ENCODE data around the gene LCTL.

Gene LCTL

DNA sequence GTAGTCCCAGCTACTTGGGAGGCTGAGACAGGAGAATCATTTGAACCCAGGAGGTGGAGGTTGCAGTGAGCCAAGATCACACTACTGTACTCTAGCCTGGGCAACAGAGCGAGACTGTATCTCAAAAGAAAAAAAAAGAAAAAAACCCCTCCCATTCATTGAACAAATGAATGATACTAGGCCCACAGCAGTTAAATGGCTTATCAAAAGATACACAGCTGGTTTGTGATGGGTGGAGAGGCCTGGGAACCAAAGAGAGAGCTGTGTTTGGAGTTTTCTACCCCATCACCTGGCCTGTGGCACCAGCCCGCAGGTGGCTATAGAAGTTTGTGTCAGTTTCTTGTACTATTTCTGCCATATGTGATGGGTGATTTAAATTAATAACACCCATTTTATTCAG, 43.1 kb upstream of the LCTL start:
- TF ChIP-seq, protein P1, sequence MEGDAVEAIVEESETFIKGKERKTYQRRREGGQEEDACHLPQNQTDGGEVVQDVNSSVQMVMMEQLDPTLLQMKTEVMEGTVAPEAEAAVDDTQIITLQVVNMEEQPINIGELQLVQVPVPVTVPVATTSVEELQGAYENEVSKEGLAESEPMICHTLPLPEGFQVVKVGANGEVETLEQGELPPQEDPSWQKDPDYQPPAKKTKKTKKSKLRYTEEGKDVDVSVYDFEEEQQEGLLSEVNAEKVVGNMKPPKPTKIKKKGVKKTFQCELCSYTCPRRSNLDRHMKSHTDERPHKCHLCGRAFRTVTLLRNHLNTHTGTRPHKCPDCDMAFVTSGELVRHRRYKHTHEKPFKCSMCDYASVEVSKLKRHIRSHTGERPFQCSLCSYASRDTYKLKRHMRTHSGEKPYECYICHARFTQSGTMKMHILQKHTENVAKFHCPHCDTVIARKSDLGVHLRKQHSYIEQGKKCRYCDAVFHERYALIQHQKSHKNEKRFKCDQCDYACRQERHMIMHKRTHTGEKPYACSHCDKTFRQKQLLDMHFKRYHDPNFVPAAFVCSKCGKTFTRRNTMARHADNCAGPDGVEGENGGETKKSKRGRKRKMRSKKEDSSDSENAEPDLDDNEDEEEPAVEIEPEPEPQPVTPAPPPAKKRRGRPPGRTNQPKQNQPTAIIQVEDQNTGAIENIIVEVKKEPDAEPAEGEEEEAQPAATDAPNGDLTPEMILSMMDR (IDR thresholded peaks at IDR 0.05; ENCODE audit: control insufficient read depth, insufficient read depth, low read depth, low read length, missing control alignments) = no peak
- no peak for DNase-seq (ENCODE audit: low read depth)
- no peak overlapping the region for H3K4me3 ChIP-seq (ENCODE audit: control insufficient read depth, low read depth, low read length)

DNA sequence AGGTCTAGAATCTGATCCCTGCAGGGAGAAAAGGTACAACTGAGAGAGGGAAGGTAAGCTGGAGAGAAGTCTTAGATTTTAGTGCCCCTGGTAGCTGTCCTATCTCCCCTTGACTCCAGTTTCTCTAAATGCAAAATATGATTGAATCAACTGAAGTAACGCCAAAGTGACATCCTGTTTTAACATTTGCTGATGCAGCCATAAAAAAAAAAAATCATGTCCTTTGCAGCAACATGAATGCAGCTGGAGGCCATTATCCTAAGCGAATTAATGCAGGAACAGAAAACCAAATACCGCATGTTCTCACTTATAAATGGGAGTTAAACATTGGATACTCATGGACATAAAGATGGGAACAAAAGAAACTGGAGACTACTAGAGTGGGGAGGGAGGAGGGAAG, 42.4 kb upstream of the LCTL start:
- TF ChIP-seq, protein P1 (IDR thresholded peaks at IDR 0.05; ENCODE audit: control insufficient read depth, insufficient read depth, low read depth, low read length, missing control alignments) = no peak
- H3K4me3 ChIP-seq (ENCODE audit: control insufficient read depth, low read depth, low read length) = no peak overlapping the region
- DNase-seq (ENCODE audit: low read depth) = no peak

DNA sequence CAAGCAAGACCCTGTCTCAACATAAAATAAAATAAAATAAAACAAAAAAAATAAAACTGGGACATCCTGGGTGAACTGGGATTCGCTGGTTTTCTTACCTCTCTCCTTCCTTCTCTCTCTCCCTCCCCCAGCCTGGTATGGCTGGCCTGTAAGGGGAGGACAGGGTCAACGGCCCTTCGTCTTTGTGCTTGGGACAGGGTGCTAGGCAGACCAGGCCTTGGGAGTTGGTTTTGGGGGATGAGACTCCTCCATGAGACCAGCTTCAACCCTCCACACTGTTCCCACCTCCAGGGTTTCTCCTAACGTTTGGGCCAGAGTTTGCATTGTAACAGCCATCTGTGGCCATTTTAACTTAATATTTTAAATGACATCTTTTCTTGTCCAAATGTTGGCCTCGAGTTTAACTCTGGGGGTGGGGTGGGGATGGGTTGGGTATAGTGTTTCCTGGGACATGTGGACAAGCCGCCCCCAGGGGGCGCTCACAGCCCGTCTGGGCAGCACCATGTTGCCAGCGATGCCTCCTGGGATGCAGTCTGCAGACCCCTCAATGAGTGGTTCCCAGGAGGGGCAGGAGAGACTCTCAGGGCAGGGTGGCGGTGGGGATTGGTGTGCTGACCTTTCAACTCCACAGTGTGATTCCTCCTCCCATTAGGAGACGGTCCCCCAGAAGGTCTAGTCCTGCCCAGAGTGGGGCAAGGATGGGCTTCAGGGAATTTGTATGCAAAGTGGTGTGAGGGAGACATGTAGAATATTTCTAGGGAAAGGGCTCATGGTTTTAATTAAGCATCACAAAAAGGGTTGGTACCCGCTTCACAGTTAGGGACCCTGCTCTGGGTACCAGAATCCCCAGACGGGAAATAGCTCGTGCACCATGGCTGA, 37.7 kb upstream of the LCTL start:
- H3K4me3 ChIP-seq (ENCODE audit: control insufficient read depth, low read depth, low read length) = no peak overlapping the region
- TF ChIP-seq, protein P1 (IDR thresholded peaks at IDR 0.05; ENCODE audit: control insufficient read depth, insufficient read depth, low read depth, low read length, missing control alignments) = peak; percentile 93
- DNase-seq (ENCODE audit: low read depth) = no peak

DNA sequence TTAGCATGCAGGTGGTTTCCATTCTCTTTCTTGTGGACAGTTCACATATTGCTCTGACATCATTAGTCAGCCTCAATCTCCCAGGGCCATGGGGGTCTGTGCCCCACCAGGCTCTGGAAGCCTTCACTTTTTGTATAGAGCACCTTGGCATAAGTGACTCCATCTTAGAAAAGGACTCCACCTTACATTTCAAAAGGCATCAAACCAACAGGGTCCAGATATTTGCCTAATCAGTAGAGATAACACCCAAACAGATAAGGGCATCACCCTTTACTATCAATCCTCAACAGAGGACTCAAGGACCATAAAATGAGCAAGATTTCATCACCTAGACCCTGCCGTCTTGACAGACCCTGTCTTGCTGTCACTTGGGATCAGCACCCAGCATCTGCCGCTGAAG, 35.7 kb upstream of the LCTL start:
- no peak for DNase-seq (ENCODE audit: low read depth)
- TF ChIP-seq, protein P1 (IDR thresholded peaks at IDR 0.05; ENCODE audit: control insufficient read depth, insufficient read depth, low read depth, low read length, missing control alignments) = no peak
- no peak overlapping the region for H3K4me3 ChIP-seq (ENCODE audit: control insufficient read depth, low read depth, low read length)

DNA sequence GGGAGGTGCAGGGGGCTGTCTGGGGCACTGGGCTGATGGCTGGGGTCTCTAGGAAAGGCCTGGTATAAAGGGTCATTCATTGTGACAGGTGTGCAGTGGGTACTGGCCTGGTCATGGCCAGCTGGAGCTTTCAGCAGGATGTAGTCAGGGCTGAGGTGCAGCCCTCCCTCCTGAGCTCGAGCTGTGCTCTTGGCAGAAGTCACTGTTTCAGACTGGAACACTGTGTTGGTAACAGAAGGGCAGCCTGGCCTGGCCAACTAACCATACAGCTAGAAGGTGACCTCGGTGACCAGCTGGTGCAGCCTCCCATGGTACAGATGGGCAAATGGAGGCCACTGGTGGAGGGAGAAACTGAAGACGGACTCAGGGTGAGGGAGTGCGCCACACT, 34.4 kb upstream of the LCTL start:
- no peak overlapping the region for H3K4me3 ChIP-seq (ENCODE audit: control insufficient read depth, low read depth, low read length)
- DNase-seq (ENCODE audit: low read depth) = no peak
- TF ChIP-seq, protein P1 (IDR thresholded peaks at IDR 0.05; ENCODE audit: control insufficient read depth, insufficient read depth, low read depth, low read length, missing control alignments) = no peak

DNA sequence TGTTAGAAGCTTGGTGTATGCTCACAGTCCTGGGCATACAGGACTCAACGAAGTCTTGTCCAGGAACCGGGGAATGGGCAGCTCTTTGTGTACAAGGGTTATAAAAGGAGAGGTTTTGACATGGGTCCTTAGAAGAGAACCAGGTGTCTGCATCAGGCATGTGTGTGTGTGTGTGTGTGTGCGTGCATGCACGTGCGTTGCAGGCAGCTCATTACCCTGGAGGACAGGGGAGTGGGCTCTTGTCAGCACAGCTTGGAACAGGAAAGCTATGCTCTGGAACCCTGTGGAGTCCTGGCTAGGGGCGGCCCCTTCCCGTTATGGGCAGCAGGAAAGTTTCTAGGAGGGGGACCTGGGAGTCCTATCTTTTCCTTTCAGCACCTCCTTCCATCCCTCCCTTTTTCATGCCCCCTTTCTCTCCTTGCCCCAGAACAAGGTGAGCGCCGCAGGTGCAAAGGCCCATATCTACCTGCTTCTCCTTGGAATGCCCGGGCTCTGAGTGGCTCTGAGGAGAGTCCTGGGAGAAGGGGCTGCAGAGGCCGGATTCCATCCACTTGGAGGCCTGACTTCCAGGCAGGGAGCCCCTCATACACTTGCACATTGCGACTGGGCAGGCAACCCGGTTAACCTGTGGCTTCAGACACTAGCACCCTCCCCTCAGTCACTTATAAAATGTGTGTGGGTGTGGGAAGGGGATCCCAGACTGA, 33.9 kb upstream of the LCTL start:
- no peak for DNase-seq (ENCODE audit: low read depth)
- TF ChIP-seq, protein P1 (IDR thresholded peaks at IDR 0.05; ENCODE audit: control insufficient read depth, insufficient read depth, low read depth, low read length, missing control alignments) = no peak
- no peak overlapping the region for H3K4me3 ChIP-seq (ENCODE audit: control insufficient read depth, low read depth, low read length)
